ENCODE data around the gene PIANP.
A peak's percentile ranks its signal among the peaks of the same experiment; 100 is the strongest.
"Not testable (repeated sequence)": the region's sequence is repeated elsewhere in the genome, so short reads cannot be mapped to it uniquely, and the experiment has no call there.

PIANP gene

DNA sequence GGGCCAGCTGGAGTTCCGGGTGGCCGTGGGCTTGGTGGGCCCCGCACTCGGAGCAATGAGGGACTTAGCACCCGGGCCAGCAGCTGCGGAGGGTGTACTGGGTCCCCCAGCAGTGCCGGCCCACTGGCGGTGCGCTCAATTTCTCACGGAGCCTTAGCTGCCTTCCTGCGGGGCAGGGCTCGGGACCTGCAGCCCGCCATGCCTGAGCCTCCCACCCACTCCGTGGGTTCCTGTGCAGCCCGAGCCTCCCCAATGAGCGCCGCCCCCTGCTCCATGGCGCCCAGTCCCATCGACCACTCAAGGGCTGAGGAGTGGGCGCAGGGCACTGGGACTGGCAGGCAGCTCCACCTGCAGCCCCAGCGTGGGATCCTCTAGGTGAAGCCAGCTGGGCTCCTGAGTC lies 7.7 kb upstream of the PIANP start:
- DNase-seq (ENCODE audit: low spot score): not testable (repeated sequence)

DNA sequence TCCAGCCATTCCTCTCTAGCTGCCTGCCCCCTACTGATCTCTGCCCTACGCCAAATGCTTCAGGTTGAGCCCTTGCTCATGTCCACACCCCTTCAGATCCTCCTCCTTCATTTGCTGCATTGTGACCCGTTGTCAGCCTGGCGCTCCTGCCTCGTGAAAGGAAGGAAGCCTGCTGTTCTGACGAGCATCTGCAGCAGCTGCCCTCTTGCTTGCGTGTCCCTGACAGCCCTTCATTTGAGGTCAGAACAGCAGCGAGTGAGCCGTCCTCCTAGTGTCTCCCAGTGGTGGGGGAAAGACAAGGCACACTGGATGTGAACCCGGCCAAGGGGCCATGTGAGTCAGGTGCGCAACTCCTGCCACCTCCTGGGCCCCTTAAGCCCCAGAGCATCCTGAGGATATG lies 3.0 kb upstream of the PIANP start:
- no peak for DNase-seq (ENCODE audit: low spot score)

- DNase-seq (ENCODE audit: low spot score): no peak
These were observed 608 bp upstream of the PIANP start for GRCh38 chr12:6701078-6701768.

DNA sequence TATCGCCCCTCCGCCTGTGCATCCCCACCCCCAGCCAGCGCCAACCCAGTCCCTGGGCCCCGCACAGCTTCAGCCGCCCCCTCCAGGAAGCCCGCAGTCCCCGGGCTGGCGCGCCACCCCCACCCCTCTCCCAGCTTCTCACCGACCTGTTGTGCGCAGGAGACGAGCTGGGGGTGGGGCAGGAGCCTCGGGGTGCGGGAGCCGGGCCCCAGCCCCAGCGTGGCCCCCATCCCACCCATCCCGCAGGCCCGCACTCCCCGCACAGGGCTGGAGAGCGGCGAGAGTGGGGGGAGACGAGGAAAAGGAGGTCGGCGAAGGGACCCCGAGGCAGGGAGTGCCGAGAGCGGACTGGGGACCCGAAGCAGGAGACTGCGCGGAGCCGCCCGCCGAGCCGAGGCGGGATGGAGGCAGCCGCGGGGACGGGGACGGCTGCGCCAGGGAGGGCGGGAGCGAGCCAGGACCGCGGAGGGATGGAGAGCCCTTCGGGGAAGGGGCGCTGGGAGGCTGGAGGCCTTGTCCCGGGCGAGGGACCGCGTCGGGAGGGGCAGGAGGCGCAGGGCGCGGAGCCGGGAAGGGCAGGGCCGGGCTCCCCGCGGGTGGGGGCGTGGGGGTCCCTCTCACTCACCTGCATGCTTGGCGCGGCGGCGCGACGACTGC lies 498 bp downstream of the PIANP start:
- no peak for DNase-seq (ENCODE audit: low spot score)

DNA sequence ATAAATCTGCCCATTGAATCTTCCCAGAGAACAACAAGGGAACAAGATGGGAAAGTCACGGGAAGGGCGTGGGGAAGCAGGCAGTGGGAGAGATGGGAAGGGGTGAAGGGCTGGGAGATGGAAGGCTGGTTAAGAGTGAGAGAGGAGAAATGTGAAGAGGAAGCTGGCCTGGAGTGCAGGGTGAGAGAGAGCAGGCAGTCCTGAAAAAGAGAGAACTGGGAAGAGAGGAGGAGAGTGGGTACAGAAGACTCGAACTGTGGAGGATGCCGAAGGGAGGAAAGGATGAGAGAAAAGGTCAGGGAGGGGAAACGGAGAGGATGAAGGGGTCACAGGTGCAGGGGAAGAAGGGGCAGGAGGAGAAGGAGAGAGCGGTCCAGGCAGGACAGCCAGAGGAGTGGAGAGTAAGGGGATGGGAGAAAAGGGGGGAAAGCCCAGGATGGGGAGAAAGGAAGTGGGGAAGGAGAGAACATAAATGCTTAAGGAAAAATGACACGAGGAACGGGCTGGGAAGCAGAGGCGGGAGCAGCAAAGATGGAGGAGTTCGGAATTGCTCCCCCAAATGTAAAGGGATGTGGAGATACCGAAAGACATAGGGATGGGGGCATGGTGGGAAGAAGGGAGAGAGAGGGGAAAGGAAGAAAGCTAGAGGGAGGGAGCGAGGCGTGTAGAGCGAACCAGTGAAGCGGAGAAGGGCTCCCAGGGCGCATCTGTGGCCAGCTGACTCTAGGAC lies 1.2 kb downstream of the PIANP start:
- no peak for DNase-seq (ENCODE audit: low spot score)

DNA sequence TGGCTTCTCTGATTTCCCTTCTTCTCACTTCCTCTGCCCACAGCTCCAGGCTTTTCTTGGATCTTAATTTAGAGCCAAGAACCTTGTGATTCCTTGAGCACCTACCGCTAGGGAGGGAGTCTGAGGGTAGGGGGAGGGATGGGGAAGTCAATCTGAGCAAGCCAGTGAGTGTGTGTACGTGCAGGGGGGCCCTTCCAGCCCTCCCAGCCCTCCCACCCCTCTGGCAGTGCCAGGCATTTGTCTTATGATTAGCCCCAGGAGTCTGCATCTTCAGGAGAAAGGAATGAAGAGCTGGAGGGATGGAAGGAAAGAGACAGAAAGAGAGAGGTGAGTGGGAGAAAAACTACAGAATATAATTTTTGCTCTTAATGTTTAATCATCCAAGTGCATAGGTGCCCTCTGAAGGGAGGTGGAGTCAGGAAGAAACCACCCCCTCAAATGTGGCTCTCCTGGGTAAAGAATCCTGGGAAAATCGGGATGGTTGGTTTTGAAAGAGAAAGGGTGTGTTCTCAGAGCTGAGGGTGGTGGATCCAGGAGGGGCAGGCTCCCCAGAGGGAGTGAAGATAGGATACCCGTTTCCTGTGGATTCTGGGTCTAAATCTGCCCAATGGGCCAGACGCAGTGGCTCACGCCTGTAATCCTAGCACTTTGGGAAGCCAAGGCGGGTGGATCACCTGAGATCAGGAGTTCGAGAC lies 2.1 kb downstream of the PIANP start:
- DNase-seq (ENCODE audit: low spot score): no peak

DNA sequence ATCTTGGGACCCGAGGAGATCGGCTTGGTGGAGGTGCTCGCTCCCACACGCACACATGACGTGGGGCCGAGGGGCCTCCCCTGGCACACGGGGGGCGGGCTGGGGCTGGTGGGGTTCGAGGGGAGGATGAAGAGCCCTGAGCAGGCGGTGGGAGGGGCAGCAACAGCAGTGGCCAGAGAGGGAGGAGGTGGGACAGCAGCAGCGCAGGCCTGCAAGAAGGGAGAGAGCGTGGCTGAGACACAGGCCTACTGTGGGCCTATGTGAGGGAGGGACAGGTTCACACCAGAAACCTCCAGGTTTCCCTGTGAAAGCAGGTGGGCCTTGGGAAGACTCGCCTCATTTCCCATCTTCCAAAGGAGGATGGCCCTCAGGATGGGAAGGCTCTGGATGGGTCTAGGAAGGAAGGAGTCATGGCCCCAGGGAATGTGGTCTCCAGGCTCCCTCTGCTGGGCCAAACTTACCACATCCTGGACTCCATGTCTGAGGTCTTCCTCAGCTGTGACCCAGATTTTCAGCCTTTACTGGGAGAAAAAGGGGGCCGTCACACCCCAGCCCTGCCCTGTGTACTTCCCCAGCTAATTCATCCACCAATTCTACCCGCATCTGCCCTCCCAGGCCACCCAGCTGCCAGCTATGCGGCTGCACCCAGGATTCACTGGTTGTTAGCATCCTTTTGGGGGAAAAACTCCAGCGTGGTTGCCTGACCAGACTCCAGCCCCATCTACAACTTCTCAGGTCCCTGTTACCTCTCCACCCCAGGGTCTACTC lies 2.8 kb downstream of the PIANP start:
- peak; percentile 47 for DNase-seq (ENCODE audit: low spot score)

DNA sequence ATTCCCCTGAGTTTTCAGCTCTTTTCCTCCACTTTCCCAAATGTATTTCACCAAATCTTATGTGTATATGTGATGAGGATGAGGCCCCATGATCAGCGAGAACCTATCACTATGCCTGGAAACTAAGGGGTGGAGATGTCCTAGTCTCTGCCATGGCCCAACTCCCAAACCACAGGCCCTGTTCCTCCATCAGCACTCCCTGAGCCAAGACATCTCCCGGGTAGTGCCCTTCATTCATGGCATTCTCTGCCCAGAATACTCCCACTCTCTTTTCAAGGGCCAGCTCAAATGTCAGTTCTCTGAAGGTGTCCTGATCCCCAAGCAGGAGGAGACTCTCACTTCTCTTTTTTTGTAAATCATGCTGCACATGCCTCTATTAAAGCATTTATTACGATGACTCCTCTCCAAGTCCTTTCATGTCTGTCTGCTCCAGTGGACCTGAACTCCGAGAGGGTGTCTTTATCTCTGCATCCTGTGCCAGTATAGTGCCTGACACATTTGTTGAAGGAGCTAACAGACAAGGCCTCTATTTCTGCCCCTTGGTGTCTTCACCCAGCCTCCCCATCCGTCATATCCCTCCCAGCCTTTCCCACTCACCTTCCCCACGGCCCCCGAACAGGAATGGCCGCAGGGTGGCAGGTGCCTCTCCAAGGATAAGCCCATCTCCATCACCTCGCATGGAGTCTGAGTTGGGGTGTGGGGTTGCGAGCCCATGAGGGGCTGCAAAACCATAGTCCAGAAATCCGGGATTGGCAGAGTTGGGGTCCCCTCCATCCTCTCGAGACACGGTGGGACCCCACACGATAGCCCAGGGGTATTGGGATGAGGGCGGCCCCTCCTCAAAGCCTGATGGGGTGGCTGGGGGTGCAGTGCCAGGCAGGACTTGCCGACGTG lies 3.7 kb downstream of the PIANP start:
- DNase-seq (ENCODE audit: low spot score): no peak

DNA sequence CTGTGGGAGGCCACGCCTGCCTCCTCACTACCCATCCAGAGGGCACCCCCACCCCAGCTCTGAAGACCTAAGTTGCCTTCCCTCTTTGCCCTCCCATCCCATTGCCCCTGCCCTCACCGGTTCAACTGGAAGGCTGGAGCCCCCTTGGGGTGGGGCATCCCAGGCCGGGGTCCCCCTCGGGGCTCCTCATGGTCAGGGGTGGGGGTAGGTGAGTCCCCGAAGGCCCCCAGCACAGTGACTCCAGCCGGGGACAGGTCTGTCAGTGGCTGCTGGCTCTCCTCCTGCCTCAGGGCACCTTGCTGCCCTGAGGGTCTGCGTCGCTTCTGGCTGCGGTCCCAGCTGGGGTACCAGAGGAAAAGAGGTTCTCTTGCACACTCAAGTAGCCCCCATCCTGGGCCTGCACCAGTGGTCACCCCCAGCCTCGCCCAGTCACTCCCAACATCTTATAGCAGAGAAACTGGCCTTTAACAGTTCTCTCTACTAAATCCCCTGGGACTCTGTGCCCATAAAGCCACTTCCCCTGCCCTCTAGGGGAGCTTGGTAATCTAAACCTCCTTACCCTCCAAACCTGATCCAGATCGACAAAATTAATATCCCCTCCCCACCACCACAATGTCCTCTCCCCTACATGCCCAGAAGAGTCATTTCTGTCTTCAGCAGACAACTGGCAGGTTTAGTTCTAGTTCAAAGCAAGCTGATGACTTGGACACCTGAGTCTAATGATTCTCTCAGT lies 5.1 kb downstream of the PIANP start:
- DNase-seq (ENCODE audit: low spot score): no peak

DNA sequence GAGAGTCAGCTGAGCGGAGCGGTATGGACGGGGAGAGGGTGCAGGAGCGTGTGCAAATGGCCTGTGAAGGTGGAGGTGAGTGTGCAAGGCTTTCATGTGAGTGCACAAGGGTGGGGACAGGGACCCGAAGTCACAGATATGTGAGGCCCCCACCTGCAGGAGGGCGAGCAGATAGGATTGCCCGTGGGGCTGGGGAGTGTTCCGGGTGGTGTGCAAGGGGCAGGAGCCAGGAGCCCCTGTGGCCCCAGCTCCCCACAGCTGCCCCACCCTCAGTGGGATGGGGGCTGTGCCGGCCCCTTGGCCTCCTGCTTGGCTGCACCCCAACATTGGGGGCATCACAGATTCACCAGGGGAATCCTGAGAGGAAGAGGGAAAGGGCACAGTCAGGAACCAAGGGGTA lies 5.9 kb downstream of the PIANP start:
- DNase-seq (ENCODE audit: low spot score): no peak

- DNase-seq (ENCODE audit: low spot score): no peak
These were observed 6.7 kb downstream of the PIANP start for GRCh38 chr12:6693832-6694355.

- no peak for DNase-seq (ENCODE audit: low spot score)
These were observed 7.7 kb downstream of the PIANP start for GRCh38 chr12:6692888-6693287.

- DNase-seq (ENCODE audit: low spot score): no peak
These were observed 9.1 kb downstream of the PIANP start for GRCh38 chr12:6691473-6691872.

DNA sequence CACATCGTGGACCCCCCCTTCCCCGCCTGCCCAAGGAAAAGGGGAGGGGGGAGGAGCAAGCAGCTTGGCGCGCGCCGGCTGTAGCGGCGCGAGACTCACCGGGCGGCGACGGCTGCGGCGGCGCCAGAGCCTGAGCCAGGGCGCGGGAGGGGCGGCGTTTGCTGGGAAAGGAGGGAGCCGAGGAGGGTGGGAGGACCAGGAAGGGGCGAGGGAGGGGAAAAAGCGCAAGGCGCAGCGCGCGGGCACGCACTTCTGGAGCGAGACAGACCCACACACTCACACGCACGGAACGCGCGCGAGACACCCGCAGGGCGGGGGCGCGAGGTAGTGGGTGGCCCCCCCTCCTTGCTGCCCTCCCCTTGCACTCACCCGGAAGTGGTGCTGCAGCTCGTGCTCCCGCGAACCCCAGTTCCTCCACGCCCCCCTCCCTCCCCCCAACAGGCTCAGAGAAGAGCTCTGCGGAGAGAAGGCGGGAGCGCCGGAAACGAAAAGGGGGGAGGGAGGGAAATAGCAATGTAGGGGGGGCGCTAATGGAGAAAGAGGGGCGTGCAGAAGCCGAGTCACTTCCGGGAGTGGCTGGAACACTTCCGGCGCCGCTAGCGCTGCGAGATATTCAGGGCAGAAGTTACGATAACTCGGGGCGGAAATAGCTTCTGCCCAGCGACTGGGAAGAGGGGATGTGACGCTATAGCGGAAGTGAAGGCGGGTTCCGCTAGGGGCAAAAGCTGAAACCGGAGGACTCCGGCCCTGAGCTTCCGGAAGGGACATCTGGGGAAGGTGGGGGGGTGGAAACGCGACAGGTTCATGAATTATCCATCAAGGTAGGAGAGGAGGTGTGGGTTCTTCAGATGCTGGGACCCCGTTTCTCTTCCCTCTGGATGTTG lies 11.4 kb downstream of the PIANP start, which contains the start of gene ZNF384:
Gene ZNF384, minus strand, starts transcription at position 377 of the 884 bp plus-strand sequence. CDS start 9,855 bp downstream, outside the sequence.
- DNase-seq (ENCODE audit: low spot score): peak; percentile 97

GRCh38 chr12:6688543-6688998 lies 12.0 kb downstream of the PIANP start:
- no peak for DNase-seq (ENCODE audit: low spot score)

- DNase-seq (ENCODE audit: low spot score): no peak
These were observed 14.8 kb downstream of the PIANP start for GRCh38 chr12:6685814-6686213.

DNA sequence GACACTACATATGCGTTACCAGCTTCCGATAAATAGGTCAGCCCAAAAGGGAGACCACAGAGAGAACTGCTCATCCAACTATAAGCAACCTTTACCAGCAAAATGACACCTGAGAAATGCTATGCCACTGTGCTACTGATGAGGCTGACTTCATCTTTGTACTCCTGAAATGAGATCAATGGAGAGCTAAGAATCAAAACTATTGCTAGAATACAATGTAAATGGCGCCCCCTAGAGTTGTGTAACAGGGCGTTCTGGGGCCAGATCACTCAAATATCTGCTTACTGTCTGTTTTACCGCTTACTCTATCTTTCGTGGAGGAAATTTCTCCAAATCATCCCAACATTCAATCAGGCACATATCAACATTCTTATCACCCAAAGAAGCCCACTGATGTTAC lies 16.0 kb downstream of the PIANP start:
- peak; percentile 79 for DNase-seq (ENCODE audit: low spot score)

GRCh38 chr12:6676962-6677361 lies 23.7 kb downstream of the PIANP start:
- DNase-seq (ENCODE audit: low spot score): no peak

GRCh38 chr12:6672143-6672542 lies 28.5 kb downstream of the PIANP start:
- DNase-seq (ENCODE audit: low spot score): no peak

Measured in hematopoietic multipotent progenitor cell treated with erythropoietin and hydrocortisone succinate and interleukin-3 and kit ligand, for 17 days (in vitro differentiated cells).